ENCODE data around the gene SEPTIN1. TPM values are rescaled to one million over a fixed set of nuclear protein-coding genes. Genes with fewer than 3 reads are reported as not detected.

The SEPTIN1 gene
- total and polyA plus RNA-seq, 2 donors (not counting 1 experiment from before 2014, with no cell fraction given): 0.17 TPM; not detected in 1

DNA sequence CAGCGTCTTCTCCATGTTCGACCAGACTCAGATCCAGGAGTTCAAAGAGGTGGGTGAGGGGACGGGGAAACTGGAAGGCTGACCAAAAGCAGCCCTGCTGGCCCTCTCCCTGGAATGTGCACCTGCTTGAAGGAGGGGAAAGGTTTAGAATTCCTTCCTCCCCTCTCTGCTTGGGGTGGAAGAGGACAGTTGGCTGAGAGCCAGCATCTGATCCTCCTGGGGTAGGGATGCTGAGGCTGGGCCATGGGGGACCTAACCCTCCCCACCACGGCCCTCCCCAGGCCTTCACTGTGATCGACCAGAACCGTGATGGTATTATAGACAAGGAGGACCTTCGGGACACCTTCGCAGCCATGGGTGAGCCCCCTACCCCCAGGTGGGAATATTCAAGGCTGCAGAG lies 6.5 kb downstream of the SEPTIN1 start:
- no peak for DNase-seq (ENCODE audit: low read depth in 2 of 2)
- Histone ChIP-seq H2AFZ (ENCODE audit: low read length) (no peak overlapping the region), H3K36me3 (ENCODE audit: control insufficient read depth, insufficient read depth, low read length) (no peaks in the 10 kb centered on the region), H3K79me2 (ENCODE audit: control insufficient read depth, insufficient read depth, low read length) (peaks cover 3% of the 10 kb centered on the region), H3K9ac (ENCODE audit: insufficient read depth, low read length) (no peak overlapping the region), H3K27ac (ENCODE audit: insufficient read depth, low read length) (no peak overlapping the region), H4K20me1 (ENCODE audit: control insufficient read depth, extremely low read depth, insufficient read depth, low read length) (no peaks in the 10 kb centered on the region), H3K27me3 (ENCODE audit: control insufficient read depth, insufficient read depth, low read length) (no peaks in the 10 kb centered on the region), H3K4me2 (ENCODE audit: extremely low read depth, insufficient read depth, low read length) (no peak overlapping the region), H3K9me3 (ENCODE audit: control insufficient read depth, insufficient read depth, low read depth, low read length) (no peaks in the 10 kb centered on the region), H3K4me1 (ENCODE audit: control insufficient read depth, extremely low read depth, insufficient read depth, low read length) (peaks cover 11% of the 10 kb centered on the region), H3K4me3 (replicated peaks in 1 of 4; ENCODE audit: control extremely low read depth in 1 of 4, insufficient read depth in 1 of 4, low read depth in 3 of 4, low read length in 4 of 4) (no peak overlapping the region)
- no peak for TF ChIP-seq EZH2 (IDR thresholded peaks at IDR 0.05; ENCODE audit: low read length, missing control alignments)
- TF ChIP-seq, protein P1, sequence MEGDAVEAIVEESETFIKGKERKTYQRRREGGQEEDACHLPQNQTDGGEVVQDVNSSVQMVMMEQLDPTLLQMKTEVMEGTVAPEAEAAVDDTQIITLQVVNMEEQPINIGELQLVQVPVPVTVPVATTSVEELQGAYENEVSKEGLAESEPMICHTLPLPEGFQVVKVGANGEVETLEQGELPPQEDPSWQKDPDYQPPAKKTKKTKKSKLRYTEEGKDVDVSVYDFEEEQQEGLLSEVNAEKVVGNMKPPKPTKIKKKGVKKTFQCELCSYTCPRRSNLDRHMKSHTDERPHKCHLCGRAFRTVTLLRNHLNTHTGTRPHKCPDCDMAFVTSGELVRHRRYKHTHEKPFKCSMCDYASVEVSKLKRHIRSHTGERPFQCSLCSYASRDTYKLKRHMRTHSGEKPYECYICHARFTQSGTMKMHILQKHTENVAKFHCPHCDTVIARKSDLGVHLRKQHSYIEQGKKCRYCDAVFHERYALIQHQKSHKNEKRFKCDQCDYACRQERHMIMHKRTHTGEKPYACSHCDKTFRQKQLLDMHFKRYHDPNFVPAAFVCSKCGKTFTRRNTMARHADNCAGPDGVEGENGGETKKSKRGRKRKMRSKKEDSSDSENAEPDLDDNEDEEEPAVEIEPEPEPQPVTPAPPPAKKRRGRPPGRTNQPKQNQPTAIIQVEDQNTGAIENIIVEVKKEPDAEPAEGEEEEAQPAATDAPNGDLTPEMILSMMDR (conservative IDR thresholded peaks at IDR 0.05 in 1 of 2, IDR thresholded peaks at IDR 0.05 in 1 of 2; ENCODE audit: low read depth in 1 of 2, low read length in 2 of 2): no peak

DNA sequence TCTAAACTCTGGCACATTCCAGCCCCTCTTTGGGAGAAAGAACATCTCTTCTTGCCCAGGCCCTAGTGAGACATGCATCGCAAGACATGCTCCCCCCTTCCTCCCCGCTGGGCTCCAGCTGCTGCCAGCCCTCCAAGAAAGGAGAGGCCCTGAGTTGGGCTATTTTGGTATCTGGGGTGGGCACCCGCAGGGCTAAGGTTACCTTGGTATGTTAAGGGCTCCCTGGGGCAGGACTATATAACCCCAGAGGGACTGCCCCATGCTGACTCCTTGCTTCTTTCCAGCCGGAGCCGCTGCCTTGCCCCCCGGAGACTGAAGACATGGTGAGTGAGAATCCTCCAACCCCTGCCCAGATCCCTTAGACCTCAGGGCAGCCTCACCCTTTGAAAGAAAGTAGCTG lies 7.8 kb downstream of the SEPTIN1 start, which contains the start of gene MYL11:
MYL11 (plus strand) TSS at position 265 of the 400 bp plus-strand sequence; CDS start at position 321, 56 bp downstream.
- TF ChIP-seq EZH2 (IDR thresholded peaks at IDR 0.05; ENCODE audit: low read length, missing control alignments): no peak
- TF ChIP-seq, protein P1 (conservative IDR thresholded peaks at IDR 0.05 in 1 of 2, IDR thresholded peaks at IDR 0.05 in 1 of 2; ENCODE audit: low read depth in 1 of 2, low read length in 2 of 2): no peak
- no peaks in the 10 kb centered on the region for H3K27me3 ChIP-seq (ENCODE audit: control insufficient read depth, insufficient read depth, low read length)
- no peak within 1 kb of the TSS for H3K4me3 ChIP-seq (replicated peaks in 1 of 4; ENCODE audit: control extremely low read depth in 1 of 4, insufficient read depth in 1 of 4, low read depth in 3 of 4, low read length in 4 of 4)
- no peaks in the 10 kb centered on the region for H3K9me3 ChIP-seq (ENCODE audit: control insufficient read depth, insufficient read depth, low read depth, low read length)
- no peaks in the 10 kb centered on the region for H3K36me3 ChIP-seq (ENCODE audit: control insufficient read depth, insufficient read depth, low read length)
- H3K9ac ChIP-seq (ENCODE audit: insufficient read depth, low read length): no peak within 1 kb of the TSS
- peaks cover 7% of the 10 kb centered on the region for H3K79me2 ChIP-seq (ENCODE audit: control insufficient read depth, insufficient read depth, low read length)
- DNase-seq (ENCODE audit: low read depth in 2 of 2): no peak
- no peak within 1 kb of the TSS for H2AFZ ChIP-seq (ENCODE audit: low read length)
- no peak within 1 kb of the TSS for H3K27ac ChIP-seq (ENCODE audit: insufficient read depth, low read length)
- peaks cover 11% of the 10 kb centered on the region for H3K4me1 ChIP-seq (ENCODE audit: control insufficient read depth, extremely low read depth, insufficient read depth, low read length)
- H4K20me1 ChIP-seq (ENCODE audit: control insufficient read depth, extremely low read depth, insufficient read depth, low read length): no peaks in the 10 kb centered on the region
- no peak within 1 kb of the TSS for H3K4me2 ChIP-seq (ENCODE audit: extremely low read depth, insufficient read depth, low read length)

DNA sequence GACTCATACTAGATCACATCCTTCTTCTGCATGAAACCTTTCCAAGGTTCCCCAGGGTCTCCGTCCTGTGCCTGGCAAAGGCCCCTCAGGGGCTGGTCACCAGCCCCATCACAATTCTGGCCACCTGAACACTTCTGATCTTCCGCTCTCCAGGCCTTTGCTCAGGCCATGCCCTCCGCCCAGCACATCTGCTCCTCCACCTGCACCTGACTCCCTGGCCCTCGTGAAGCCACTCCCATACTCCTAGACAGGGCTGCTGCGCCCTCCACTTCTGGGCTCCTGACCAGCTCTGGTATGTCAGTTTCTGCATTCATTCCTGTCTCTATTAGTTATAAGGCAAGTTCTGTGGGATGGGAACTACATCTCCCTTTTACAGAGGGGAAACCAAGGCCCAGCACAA lies 9.6 kb downstream of the SEPTIN1 start:
- no peak overlapping the region for H3K4me2 ChIP-seq (ENCODE audit: extremely low read depth, insufficient read depth, low read length)
- no peaks in the 10 kb centered on the region for H3K36me3 ChIP-seq (ENCODE audit: control insufficient read depth, insufficient read depth, low read length)
- no peaks in the 10 kb centered on the region for H4K20me1 ChIP-seq (ENCODE audit: control insufficient read depth, extremely low read depth, insufficient read depth, low read length)
- peaks cover 22% of the 10 kb centered on the region for H3K79me2 ChIP-seq (ENCODE audit: control insufficient read depth, insufficient read depth, low read length)
- no peak overlapping the region for H3K27ac ChIP-seq (ENCODE audit: insufficient read depth, low read length)
- H3K9ac ChIP-seq (ENCODE audit: insufficient read depth, low read length): no peak overlapping the region
- H3K4me1 ChIP-seq (ENCODE audit: control insufficient read depth, extremely low read depth, insufficient read depth, low read length): peaks cover 7% of the 10 kb centered on the region
- H3K27me3 ChIP-seq (ENCODE audit: control insufficient read depth, insufficient read depth, low read length): no peaks in the 10 kb centered on the region
- no peak for TF ChIP-seq EZH2 (IDR thresholded peaks at IDR 0.05; ENCODE audit: low read length, missing control alignments)
- TF ChIP-seq, protein P1 (conservative IDR thresholded peaks at IDR 0.05 in 1 of 2, IDR thresholded peaks at IDR 0.05 in 1 of 2; ENCODE audit: low read depth in 1 of 2, low read length in 2 of 2): no peak
- no peak overlapping the region for H3K4me3 ChIP-seq (replicated peaks in 1 of 4; ENCODE audit: control extremely low read depth in 1 of 4, insufficient read depth in 1 of 4, low read depth in 3 of 4, low read length in 4 of 4)
- DNase-seq (ENCODE audit: low read depth in 2 of 2): no peak
- H2AFZ ChIP-seq (ENCODE audit: low read length): no peak overlapping the region
- no peaks in the 10 kb centered on the region for H3K9me3 ChIP-seq (ENCODE audit: control insufficient read depth, insufficient read depth, low read depth, low read length)

Measured in fibroblast of lung (primary cell).